Adrenal gland (tissue), 5 donors: ENCODE results near the gene TNK1.

ENCODE experiments used
- CTCF ChIP-seq, 6 experiments: fragments of 450-650 bp in 4 of 6; fragments of 200-600 bp in 2 of 6; sonication (generic) in 1 of 6; IDR thresholded peaks; 1 replicate in 5 of 6; 2 replicates in 1 of 6; pipeline versions ENCODE4 v1.5.1 to v1.8.0; 2016 to 2021; ENCODE audit warnings: antibody characterized with exemption in 6 of 6, mild to moderate bottlenecking in 2 of 6, moderate library complexity in 1 of 6
- POLR2A ChIP-seq, 2 donors: fragments of 450-650 bp; IDR thresholded peaks; one replicate each; pipeline ENCODE4 v1.6.1; 2017; ENCODE audit warnings: antibody characterized with exemption in 2 of 2, mild to moderate bottlenecking in 2 of 2, moderate library complexity in 1 of 2
- donor health status: DM: no; HTN: no; CAD: no.

- peak in 4 of 6 experiments; percentile 26 to 61 (median 50) for TF ChIP-seq CTCF (IDR thresholded peaks at IDR 0.05)
- peak; percentile 70 to 86 for TF ChIP-seq POLR2A (IDR thresholded peaks at IDR 0.05)
Measured at GRCh38 chr17:7394452-7395191, 13.7 kb downstream of the TNK1 start, which contains the start of gene PLSCR3.
